Thyroid gland (tissue), 4 donors: Measurements from ENCODE around the gene EXOC4. TPM values are rescaled to one million over a fixed set of nuclear protein-coding genes. Genes with fewer than 3 reads are reported as not detected.
A peak's percentile ranks its signal among the peaks of the same experiment; 100 is the strongest.
"Not testable (repeated sequence)": the region's sequence is repeated elsewhere in the genome, so short reads cannot be mapped to it uniquely, and the experiment has no call there.

Experiments
- DNase-seq, 2 donors: peaks; one replicate each; pipeline ENCODE4 v3.0.0-alpha.2; 2019
- H3K27ac ChIP-seq, 3 donors: fragments of 200-600 bp; sonication (generic); 1 replicate in 2 of 3; 2 replicates in 1 of 3; pipeline ENCODE4 v1.5.1; 2016 to 2019; ENCODE audit warnings: mild to moderate bottlenecking in 1 of 3, moderate library complexity in 1 of 3
- H3K27me3 ChIP-seq: fragments of 200-600 bp; sonication (generic); one replicate; pipeline ENCODE4 v1.5.1; 2019
- H3K36me3 ChIP-seq, 2 donors: fragments of 200-600 bp; sonication (generic); one replicate each; pipeline ENCODE4 v1.5.1; 2016 to 2019
- H3K4me1 ChIP-seq, 2 donors: fragments of 200-600 bp; sonication (generic); one replicate each; pipeline ENCODE4 v1.5.1; 2017 to 2019
- H3K4me3 ChIP-seq, 3 donors: fragments of 200-600 bp; sonication (generic); replicated peaks in 1 of 3; 1 replicate in 2 of 3; 2 replicates in 1 of 3; pipeline ENCODE4 v1.5.1; 2016; ENCODE audit warnings: mild to moderate bottlenecking in 1 of 3
- H3K9me3 ChIP-seq: fragments of 200-600 bp; sonication (generic); one replicate; pipeline ENCODE4 v1.5.1; 2017
- CTCF ChIP-seq, 6 experiments: fragments of 200-600 bp in 3 of 6; fragments of 450-650 bp in 3 of 6; sonication (generic) in 3 of 6; IDR thresholded peaks; one replicate each; pipeline ENCODE4 v1.5.1; 2016 to 2019; ENCODE audit warnings: antibody characterized with exemption in 6 of 6, mild to moderate bottlenecking in 2 of 6, inconsistent platforms in 1 of 6, moderate library complexity in 1 of 6
- POLR2A ChIP-seq, 2 donors: fragments of 450-650 bp; IDR thresholded peaks; one replicate each; pipeline ENCODE4 v1.6.1; 2017; ENCODE audit warnings: antibody characterized with exemption in 2 of 2, mild to moderate bottlenecking in 2 of 2, moderate library complexity in 1 of 2
- WGBS, 2 donors: methylation state at CpG; one replicate each; pipeline ENCODE4 v1.1.5; 2017; 5-methylcytosine and 5-hydroxymethylcytosine counted together
- intact Hi-C: fragments of 100-400 bp; cut with DNase I; formaldehyde crosslinking; loops from one replicate; pipeline ENCODE4 v1.15.1; 2023
- total RNA-seq, 4 donors: library from RNA; depleted of rRNA; stranded (reverse); fragments of >200 nt; gene quantifications; one replicate each; pipeline ENCODE4 v1.2.3, GENCODE V29; 2016

Gene EXOC4
- total RNA-seq = 100 to 1,000 TPM in 3 of 4 donors, 10 to 100 TPM in 1; 74.0 to 116 (median 107) TPM

- Histone ChIP-seq H3K9me3 (no peaks in the 10 kb centered on the region), H3K27ac (peak within 1 kb of the TSS in 2 of 3 donors; percentile 69 to 86), H3K4me3 (peak within 1 kb of the TSS; percentile 47 to 70 (median 63)), H3K27me3 (no peaks in the 10 kb centered on the region), H3K4me1 (peaks cover 6 to 9% of the 10 kb centered on the region in 2 donors), H3K36me3 (no peaks in the 10 kb centered on the region)
- TF ChIP-seq POLR2A (IDR thresholded peaks at IDR 0.05) (peak in 1 of 2 donors; percentile 65), CTCF (IDR thresholded peaks at IDR 0.05) (no peak)
- WGBS, 2 donors = 0 to 1% methylated on average over 24 to 25 of the region's 25 CpGs
- intact Hi-C loops = loop anchor here (5.0 kb wide), 1 partner anchor 171 kb away; the partner anchor contains the start of gene CHCHD3
- DNase-seq = peak; percentile 91
Measured at GRCh38 chr7:133252858-133253518, at the start of gene EXOC4. EXOC4 (plus strand) TSS chr7:133253078.

GRCh38 chr7:133203490-133203889, 49.4 kb upstream of the EXOC4 start:
- TF ChIP-seq POLR2A (IDR thresholded peaks at IDR 0.05) (no peak), CTCF (IDR thresholded peaks at IDR 0.05) (no peak)
- Histone ChIP-seq H3K9me3 (no peaks in the 10 kb centered on the region), H3K27ac (no peak overlapping the region), H3K27me3 (no peaks in the 10 kb centered on the region), H3K4me3 (no peak overlapping the region), H3K4me1 (no peaks in the 10 kb centered on the region), H3K36me3 (no peaks in the 10 kb centered on the region)
- intact Hi-C loops = no loop called here
- DNase-seq = no peak
- WGBS, 2 donors = 95 to 97% methylated on average over 3 of the region's 3 CpGs

GRCh38 chr7:133207687-133208086, 45.2 kb upstream of the EXOC4 start:
- Histone ChIP-seq H3K36me3 (no peaks in the 10 kb centered on the region), H3K27me3 (no peaks in the 10 kb centered on the region), H3K9me3 (no peaks in the 10 kb centered on the region), H3K27ac (no peak overlapping the region), H3K4me3 (no peak overlapping the region), H3K4me1 (no peaks in the 10 kb centered on the region)
- intact Hi-C loops = no loop called here
- WGBS, 2 donors = 74 to 75% methylated on average over 2 of the region's 2 CpGs
- TF ChIP-seq CTCF (IDR thresholded peaks at IDR 0.05) (no peak), POLR2A (IDR thresholded peaks at IDR 0.05) (no peak)
- DNase-seq = no peak

- 93 to 95% methylated on average over 10 of the region's 10 CpGs for WGBS, 2 donors
- H3K27ac ChIP-seq, H3K36me3 ChIP-seq, H3K4me1 ChIP-seq, H3K27me3 ChIP-seq, intact Hi-C loops, DNase-seq, H3K9me3 ChIP-seq, H3K4me3 ChIP-seq: not testable (repeated sequence)
Measured at GRCh38 chr7:133210817-133211216, 42.1 kb upstream of the EXOC4 start.

GRCh38 chr7:133213772-133214171, 39.1 kb upstream of the EXOC4 start:
- H3K4me3 ChIP-seq, H3K27ac ChIP-seq, H3K9me3 ChIP-seq, H3K27me3 ChIP-seq, H3K4me1 ChIP-seq, H3K36me3 ChIP-seq, DNase-seq, intact Hi-C loops: not testable (repeated sequence)
- 92 to 100% methylated on average over 2 to 3 of the region's 3 CpGs for WGBS, 2 donors

- no peaks in the 10 kb centered on the region for H3K4me1 ChIP-seq
- H3K9me3 ChIP-seq = no peaks in the 10 kb centered on the region
- no peak overlapping the region for H3K27ac ChIP-seq
- no peak overlapping the region for H3K4me3 ChIP-seq
- no peaks in the 10 kb centered on the region for H3K36me3 ChIP-seq
- no peaks in the 10 kb centered on the region for H3K27me3 ChIP-seq
- TF ChIP-seq POLR2A (IDR thresholded peaks at IDR 0.05) (no peak), CTCF (IDR thresholded peaks at IDR 0.05) (no peak)
- 61 to 62% methylated on average over 3 of the region's 3 CpGs for WGBS, 2 donors
- intact Hi-C loops = no loop called here
- DNase-seq = no peak
Measured at GRCh38 chr7:133217773-133218172, 35.1 kb upstream of the EXOC4 start.
